Body of pancreas (tissue), 4 donors: ENCODE data around the gene GFOD1. TPM values are rescaled to one million over a fixed set of nuclear protein-coding genes. Genes with fewer than 3 reads are reported as not detected.

Experiments
- ATAC-seq: fragments of 150-250 bp; one replicate; pipeline ENCODE4 v1.9.1; 2016
- DNase-seq, 4 donors: peaks; one replicate each; pipeline ENCODE4 v3.0.0-alpha.2; 2019
- H3K27ac ChIP-seq, 4 donors: fragments of 200-600 bp; sonication (generic); 1 replicate in 3 of 4; 2 replicates in 1 of 4; pipeline versions ENCODE4 v1.5.1 to v1.6.1; 2016 to 2019; ENCODE audit warnings: mild to moderate bottlenecking in 1 of 4, mixed read lengths in 1 of 4, moderate library complexity in 1 of 4
- H3K27me3 ChIP-seq, 2 donors: fragments of 200-600 bp; sonication (generic); one replicate each; pipeline ENCODE4 v1.6.0; 2016; ENCODE audit warnings: mild to moderate bottlenecking in 1 of 2
- H3K36me3 ChIP-seq, 2 donors: fragments of 200-600 bp; sonication (generic); replicated peaks in 1 of 2; 2 replicates each; pipeline ENCODE4 v1.5.1; 2016; ENCODE audit warnings: low read depth in 2 of 2; ENCODE audit not compliant: insufficient read depth in 1 of 2
- H3K4me1 ChIP-seq: fragments of 200-600 bp; sonication (generic); one replicate; pipeline ENCODE4 v1.6.0; 2016
- H3K4me3 ChIP-seq, 2 donors: fragments of 200-600 bp; sonication (generic); 1 replicate in 1 of 2; 2 replicates in 1 of 2; pipeline ENCODE4 v1.5.1; 2016 to 2019
- H3K9me3 ChIP-seq, 3 donors: fragments of 200-600 bp; sonication (generic); 1 replicate in 2 of 3; 2 replicates in 1 of 3; pipeline ENCODE4 v1.5.1; 2016
- POLR2A ChIP-seq, 3 donors: fragments of 450-650 bp; IDR thresholded peaks; one replicate each; pipeline ENCODE4 v1.6.1; 2016; ENCODE audit warnings: antibody characterized with exemption in 3 of 3, mild to moderate bottlenecking in 2 of 3
- WGBS, 2 donors: methylation state at CpG; one replicate each; pipeline ENCODE4 v1.1.5; 2017; 5-methylcytosine and 5-hydroxymethylcytosine counted together
- intact Hi-C: fragments of 100-400 bp; cut with DNase I; formaldehyde crosslinking; loops from one replicate; pipeline ENCODE4 v1.15.1; 2023
- total RNA-seq, 2 donors: library from RNA; depleted of rRNA; stranded (reverse); fragments of >200 nt; gene quantifications; one replicate each; pipeline ENCODE4 v1.1.0, GENCODE V29; 2016
- TF ChIP-seq, protein P1 (sequence below), 7 experiments: fragments of 450-650 bp in 4 of 7; fragments of 200-600 bp in 3 of 7; sonication (generic) in 3 of 7; IDR thresholded peaks; one replicate each; pipeline ENCODE4 v1.5.1; 2016 to 2019; ENCODE audit warnings: antibody characterized with exemption in 7 of 7

GFOD1 gene
- total RNA-seq, 2 donors from 2014 or later, result 4.3 to 5.2 TPM

DNA sequence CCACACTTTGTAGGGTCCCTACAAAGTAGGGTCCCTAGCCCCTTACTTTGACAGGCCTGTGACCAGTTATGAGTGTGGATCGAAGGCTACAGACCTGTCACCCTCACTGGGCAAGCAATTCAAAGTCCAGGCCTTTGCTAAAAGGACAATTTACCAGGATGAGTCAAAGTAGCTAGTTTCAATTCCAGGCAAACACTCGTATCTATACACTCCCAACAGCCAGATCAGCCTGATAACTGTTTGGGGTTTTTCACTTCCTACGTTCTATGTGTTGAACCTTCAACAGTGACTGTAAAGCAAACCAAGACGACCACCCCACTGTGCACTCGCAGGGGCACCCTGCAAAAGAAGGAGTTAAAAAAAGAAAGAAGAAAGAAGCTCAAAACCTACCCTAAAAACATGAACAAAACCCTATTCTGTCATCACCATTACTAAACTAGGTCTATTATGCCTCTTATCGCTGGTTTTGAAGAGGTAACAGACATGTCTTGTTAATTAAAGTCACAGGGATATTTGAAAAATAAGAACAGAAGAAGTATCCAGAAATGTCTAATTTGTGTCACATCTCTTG is 3.2 kb downstream of the GFOD1 start:
- no peaks in the 10 kb centered on the region for H3K9me3 ChIP-seq
- TF ChIP-seq, protein P1, sequence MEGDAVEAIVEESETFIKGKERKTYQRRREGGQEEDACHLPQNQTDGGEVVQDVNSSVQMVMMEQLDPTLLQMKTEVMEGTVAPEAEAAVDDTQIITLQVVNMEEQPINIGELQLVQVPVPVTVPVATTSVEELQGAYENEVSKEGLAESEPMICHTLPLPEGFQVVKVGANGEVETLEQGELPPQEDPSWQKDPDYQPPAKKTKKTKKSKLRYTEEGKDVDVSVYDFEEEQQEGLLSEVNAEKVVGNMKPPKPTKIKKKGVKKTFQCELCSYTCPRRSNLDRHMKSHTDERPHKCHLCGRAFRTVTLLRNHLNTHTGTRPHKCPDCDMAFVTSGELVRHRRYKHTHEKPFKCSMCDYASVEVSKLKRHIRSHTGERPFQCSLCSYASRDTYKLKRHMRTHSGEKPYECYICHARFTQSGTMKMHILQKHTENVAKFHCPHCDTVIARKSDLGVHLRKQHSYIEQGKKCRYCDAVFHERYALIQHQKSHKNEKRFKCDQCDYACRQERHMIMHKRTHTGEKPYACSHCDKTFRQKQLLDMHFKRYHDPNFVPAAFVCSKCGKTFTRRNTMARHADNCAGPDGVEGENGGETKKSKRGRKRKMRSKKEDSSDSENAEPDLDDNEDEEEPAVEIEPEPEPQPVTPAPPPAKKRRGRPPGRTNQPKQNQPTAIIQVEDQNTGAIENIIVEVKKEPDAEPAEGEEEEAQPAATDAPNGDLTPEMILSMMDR (IDR thresholded peaks at IDR 0.05), result no peak
- TF ChIP-seq POLR2A (IDR thresholded peaks at IDR 0.05), result no peak
- H3K36me3 ChIP-seq, result no peaks in the 10 kb centered on the region
- H3K4me1 ChIP-seq, result peaks cover 22% of the 10 kb centered on the region
- ATAC-seq (no peak), DNase-seq (no peak)
- 80 to 89% methylated on average over 6 of the region's 6 CpGs for WGBS, 2 donors
- H3K4me3 ChIP-seq, result no peak overlapping the region
- intact Hi-C loops, result no loop called here
- no peaks in the 10 kb centered on the region for H3K27me3 ChIP-seq
- no peak overlapping the region for H3K27ac ChIP-seq

DNA sequence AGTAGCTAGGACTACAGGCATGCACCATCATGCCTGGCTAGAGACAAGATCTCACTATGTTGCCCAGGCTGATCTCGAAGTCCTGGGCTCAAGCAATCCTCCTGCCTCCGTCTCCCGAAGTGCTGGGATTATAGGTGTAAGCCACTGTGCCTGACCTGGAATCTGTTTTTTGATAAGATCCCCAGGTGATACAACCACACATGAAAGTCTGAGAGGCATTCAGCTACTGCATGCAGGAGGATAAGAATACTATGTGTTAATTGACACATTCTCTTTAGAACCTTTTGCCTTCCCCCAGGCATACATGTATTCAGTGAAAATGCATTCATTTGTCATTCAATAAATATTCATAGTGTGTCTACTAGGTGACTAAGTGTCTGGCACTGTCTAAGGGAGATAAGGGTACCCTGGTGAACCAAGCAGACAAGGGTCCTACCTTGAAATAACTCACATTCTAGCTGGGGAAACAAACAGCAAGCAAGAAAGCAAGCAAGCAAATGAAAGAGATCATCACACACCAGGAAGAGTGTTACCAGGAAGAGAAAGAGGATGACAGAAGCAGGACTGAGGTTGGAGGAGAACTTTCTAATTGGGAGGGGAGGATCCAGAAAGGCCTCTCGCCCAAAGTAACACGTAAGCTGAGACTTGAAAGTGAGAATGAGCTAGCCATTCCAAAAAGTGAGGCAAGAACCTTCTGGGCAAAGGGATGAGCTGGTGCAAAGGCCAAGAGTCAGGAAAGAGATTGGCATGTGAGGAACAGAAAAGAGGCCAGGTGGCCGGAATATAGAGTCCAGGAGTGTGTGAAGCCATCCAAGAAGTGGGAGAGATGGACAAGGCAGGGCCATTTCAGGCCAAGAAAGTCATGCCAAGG is 6.5 kb downstream of the GFOD1 start:
- Histone ChIP-seq H3K27ac (no peak overlapping the region), H3K36me3 (no peaks in the 10 kb centered on the region), H3K27me3 (no peaks in the 10 kb centered on the region), H3K4me3 (no peak overlapping the region), H3K9me3 (no peaks in the 10 kb centered on the region), H3K4me1 (peaks cover 8% of the 10 kb centered on the region)
- intact Hi-C loops, result no loop called here
- 79 to 88% methylated on average over 6 of the region's 6 CpGs for WGBS, 2 donors
- ATAC-seq, result no peak
- TF ChIP-seq POLR2A (IDR thresholded peaks at IDR 0.05), result no peak
- TF ChIP-seq, protein P1 (IDR thresholded peaks at IDR 0.05), result no peak
- no peak for DNase-seq

DNA sequence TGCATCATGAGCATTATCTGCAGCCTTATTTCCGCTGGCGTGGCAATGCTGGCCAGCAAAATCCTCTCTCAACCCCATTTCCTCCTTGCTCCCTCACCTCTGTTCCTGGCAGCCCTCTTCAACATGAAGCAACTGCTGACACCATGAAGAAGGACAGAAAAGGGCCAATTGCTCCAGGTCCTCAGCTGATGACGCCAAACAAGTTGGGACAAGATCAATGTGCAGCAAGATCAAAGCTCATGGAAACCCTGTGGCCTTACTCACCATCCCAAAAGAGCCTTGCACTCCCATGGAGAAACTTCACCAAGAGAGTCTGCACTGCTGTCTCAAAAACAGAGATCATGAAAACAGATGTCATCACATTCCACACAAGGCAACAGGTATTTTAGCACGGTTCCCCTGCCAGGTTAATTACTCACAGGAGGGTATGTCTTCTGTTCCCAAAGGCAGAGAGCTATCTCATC is 7.4 kb downstream of the GFOD1 start:
- no peaks in the 10 kb centered on the region for H3K9me3 ChIP-seq
- intact Hi-C loops, result no loop called here
- TF ChIP-seq POLR2A (IDR thresholded peaks at IDR 0.05), result no peak
- TF ChIP-seq, protein P1 (IDR thresholded peaks at IDR 0.05), result no peak
- H3K27me3 ChIP-seq, result no peaks in the 10 kb centered on the region
- H3K4me3 ChIP-seq, result no peak overlapping the region
- no peaks in the 10 kb centered on the region for H3K36me3 ChIP-seq
- 84 to 94% methylated on average over 4 of the region's 4 CpGs for WGBS, 2 donors
- DNase-seq, result no peak
- ATAC-seq, result no peak
- H3K27ac ChIP-seq, result no peak overlapping the region
- no peaks in the 10 kb centered on the region for H3K4me1 ChIP-seq

DNA sequence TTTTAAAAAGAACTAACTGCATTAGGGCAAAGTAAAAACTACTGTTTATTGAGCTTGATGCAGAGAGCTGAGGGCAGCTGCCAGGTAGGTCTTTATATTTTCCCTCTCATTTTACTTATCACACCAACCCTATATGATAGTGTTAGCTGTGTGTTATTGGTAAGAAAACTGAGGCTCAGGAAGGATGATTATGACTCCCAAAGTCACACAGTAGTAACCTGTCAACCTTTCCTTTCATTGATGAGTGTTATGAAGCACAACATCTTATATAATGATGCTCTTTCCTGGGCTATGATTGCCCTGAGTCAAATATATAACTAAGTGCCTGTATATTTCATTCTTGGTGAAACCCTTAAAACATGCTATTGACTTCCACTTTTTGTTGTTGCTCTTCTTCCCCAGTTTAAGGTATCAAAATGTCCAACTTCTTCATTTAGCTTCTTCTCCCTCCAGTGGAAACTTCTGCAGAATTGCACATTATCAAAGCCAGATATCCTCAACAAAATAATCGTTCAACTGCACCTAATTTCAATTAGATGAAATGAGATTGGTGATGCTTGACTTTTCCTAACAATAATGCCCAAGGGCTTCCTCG is 8.1 kb downstream of the GFOD1 start:
- H3K9me3 ChIP-seq, result no peaks in the 10 kb centered on the region
- H3K4me1 ChIP-seq, result no peaks in the 10 kb centered on the region
- intact Hi-C loops, result no loop called here

More for the DNA sequence above, 8.1 kb downstream of the GFOD1 start:
- Histone ChIP-seq H3K4me3 (no peak overlapping the region), H3K27me3 (no peaks in the 10 kb centered on the region), H3K27ac (no peak overlapping the region), H3K36me3 (no peaks in the 10 kb centered on the region)
- DNase-seq, result no peak
- 72 to 83% methylated on average over 2 of the region's 2 CpGs for WGBS, 2 donors
- no peak for TF ChIP-seq POLR2A (IDR thresholded peaks at IDR 0.05)
- TF ChIP-seq, protein P1 (IDR thresholded peaks at IDR 0.05), result no peak
- no peak for ATAC-seq
